ENCODE data around the gene GEMIN4. TPM values are rescaled to one million over a fixed set of nuclear protein-coding genes. Genes with fewer than 3 reads are reported as not detected.

GEMIN4 gene
- total RNA-seq, 1 experiment from 2014 or later = 48.4 TPM

DNA sequence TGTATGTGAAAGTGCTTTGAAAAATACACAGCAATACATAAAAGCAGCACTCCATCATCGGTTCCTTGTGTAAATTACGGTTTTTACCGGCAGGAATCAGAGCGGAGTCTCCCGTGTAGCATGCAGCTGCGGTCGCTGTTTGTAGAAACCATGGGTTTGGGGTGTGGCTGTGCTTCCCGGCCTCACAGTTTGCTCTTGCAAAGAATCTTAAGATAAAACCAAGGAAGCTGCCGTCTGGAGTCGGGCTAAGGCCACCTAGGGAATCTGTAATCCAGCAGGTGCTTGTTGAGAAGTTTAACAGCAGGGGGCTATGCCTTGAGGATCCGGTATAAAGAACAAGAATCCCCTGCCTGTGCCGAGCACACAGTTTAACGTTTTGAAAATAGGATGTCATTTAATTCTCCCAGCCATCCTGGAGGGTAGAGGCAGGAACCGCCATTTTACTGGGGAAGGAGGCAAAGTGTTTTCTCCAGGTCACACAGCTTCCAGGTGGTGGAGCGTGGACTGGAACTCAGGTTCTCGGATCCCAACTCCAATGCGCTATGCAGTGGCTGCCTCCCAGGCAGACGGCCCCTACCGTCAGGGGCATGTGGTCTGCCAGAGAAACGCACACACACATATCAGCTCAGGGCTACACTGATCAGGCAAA, 25.7 kb downstream of the GEMIN4 start (continued):
- no peak for TF ChIP-seq NR1H2 (CRISPR knock-in tag; IDR thresholded peaks at IDR 0.05)
- no peak for TF ChIP-seq GTF2I (CRISPR knock-in tag; conservative IDR thresholded peaks at IDR 0.05)

DNA sequence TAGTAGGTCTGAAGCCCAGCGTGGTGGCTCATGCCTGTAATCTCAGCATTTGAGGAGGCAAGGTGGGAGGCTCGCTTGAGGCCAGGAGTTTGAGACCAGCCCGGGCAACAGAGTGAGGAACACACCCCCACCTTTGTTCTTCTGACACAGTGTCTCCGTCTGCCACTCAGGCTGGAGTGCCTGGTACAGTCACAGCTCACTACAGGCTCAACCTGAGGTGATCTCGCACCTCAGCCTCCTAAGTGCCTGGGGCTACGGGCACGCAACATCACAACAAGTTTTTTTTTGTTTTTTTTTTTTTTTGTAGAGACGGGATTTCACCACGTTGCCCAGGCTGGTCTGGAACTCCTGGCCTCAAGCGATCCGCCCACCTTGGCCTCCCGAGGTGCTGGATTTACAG, 26.3 kb downstream of the GEMIN4 start:
- H3K27ac Mint-ChIP-seq = no peak overlapping the region
- no peaks in the 10 kb centered on the region for H3K36me3 Mint-ChIP-seq
- TF ChIP-seq JUN (CRISPR knock-in tag; IDR thresholded peaks at IDR 0.05) (no peak), ETV6 (CRISPR knock-in tag; IDR thresholded peaks at IDR 0.05) (no peak), KAT7 (CRISPR knock-in tag; IDR thresholded peaks at IDR 0.05; ENCODE audit: borderline replicate concordance) (no peak), ZNF232 (CRISPR knock-in tag; IDR thresholded peaks at IDR 0.05) (no peak)
- TF ChIP-seq, protein P1, sequence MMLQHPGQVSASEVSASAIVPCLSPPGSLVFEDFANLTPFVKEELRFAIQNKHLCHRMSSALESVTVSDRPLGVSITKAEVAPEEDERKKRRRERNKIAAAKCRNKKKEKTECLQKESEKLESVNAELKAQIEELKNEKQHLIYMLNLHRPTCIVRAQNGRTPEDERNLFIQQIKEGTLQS (CRISPR knock-in tag; conservative IDR thresholded peaks at IDR 0.05) = no peak
- H3K4me3 Mint-ChIP-seq = no peak overlapping the region
- H3K4me1 Mint-ChIP-seq = peaks cover 12% of the 10 kb centered on the region
- no peaks in the 10 kb centered on the region for H3K27me3 Mint-ChIP-seq (ENCODE audit: low read depth)
- ChIA-PET CTCF (interaction anchor here (1.0 to 1.5 kb wide), 3 partner anchors 25 to 271 kb away, joined by 4 to 5 read pairs (median 4); partner anchors contain the start of gene TIMM22), POLR2A (interaction anchor here (0.5 kb wide), 1 partner anchor 95 kb away, joined by 3 read pairs; no protein-coding TSS in a partner anchor)
- DNase-seq (ENCODE audit: low spot score) (no peak), ATAC-seq (no peak)
- no peaks in the 10 kb centered on the region for H3K9me3 Mint-ChIP-seq

DNA sequence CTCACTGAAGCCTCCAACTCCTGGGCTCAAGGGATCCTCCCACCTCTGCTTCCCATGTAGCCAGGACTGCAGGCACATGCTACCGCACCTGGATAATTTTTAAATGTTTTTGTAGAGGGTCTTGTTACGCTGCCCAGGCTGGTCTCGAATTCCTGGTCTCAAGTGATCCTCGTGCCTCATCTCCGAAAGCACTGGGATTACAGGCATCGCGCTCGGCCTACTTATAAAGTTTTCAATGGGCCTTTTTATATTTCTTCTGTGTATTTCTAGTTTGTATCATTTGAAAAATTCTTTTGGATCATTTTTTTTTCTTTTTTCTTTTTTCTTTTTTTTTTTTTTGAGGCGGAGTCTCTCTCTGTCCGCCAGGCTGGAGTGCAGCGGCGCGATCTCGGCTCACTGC, 27.0 kb downstream of the GEMIN4 start:
- no peak for DNase-seq (ENCODE audit: low spot score)
- no peak overlapping the region for H3K27ac Mint-ChIP-seq
- ChIA-PET POLR2A (no interaction called here), CTCF (no interaction called here)
- no peaks in the 10 kb centered on the region for H3K27me3 Mint-ChIP-seq (ENCODE audit: low read depth)
- TF ChIP-seq ZNF121 (CRISPR knock-in tag; IDR thresholded peaks at IDR 0.05) = no peak
- TF ChIP-seq CREM (CRISPR knock-in tag; IDR thresholded peaks at IDR 0.05) = no peak
- TF ChIP-seq TP53 (CRISPR knock-in tag; IDR thresholded peaks at IDR 0.05) = no peak
- TF ChIP-seq MYBL2 (CRISPR knock-in tag; IDR thresholded peaks at IDR 0.05) = no peak
- no peak for TF ChIP-seq ZBTB21 (CRISPR knock-in tag; IDR thresholded peaks at IDR 0.05; ENCODE audit: borderline replicate concordance)
- TF ChIP-seq, protein P2, sequence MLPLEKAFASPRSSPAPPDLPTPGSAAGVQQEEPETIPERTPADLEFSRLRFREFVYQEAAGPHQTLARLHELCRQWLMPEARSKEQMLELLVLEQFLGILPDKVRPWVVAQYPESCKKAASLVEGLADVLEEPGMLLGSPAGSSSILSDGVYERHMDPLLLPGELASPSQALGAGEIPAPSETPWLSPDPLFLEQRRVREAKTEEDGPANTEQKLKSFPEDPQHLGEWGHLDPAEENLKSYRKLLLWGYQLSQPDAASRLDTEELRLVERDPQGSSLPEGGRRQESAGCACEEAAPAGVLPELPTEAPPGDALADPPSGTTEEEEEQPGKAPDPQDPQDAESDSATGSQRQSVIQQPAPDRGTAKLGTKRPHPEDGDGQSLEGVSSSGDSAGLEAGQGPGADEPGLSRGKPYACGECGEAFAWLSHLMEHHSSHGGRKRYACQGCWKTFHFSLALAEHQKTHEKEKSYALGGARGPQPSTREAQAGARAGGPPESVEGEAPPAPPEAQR (CRISPR knock-in tag; IDR thresholded peaks at IDR 0.05) = no peak
- H3K4me1 Mint-ChIP-seq = peaks cover 10% of the 10 kb centered on the region
- no peaks in the 10 kb centered on the region for H3K9me3 Mint-ChIP-seq
- no peak overlapping the region for H3K4me3 Mint-ChIP-seq
- H3K36me3 Mint-ChIP-seq = no peaks in the 10 kb centered on the region
- ATAC-seq = no peak

DNA sequence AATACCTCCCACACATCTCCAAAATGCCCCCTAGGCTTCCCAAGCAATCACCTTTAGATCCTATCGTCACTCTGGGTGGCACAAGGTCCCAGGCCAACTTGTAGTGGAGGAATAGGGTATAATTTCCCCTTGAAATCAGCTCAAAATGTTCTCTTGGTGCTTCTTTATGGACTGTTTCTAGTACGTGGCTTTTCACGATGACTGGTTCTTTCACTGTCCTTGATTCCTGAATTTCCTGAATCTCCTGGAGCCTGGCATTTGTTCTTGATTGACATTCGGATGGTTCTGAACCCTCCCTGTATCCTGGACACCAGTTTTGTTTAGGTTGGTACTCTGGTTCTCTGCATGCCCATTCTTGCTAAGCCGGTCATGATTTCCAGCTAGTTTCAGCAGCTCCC, 30.5 kb downstream of the GEMIN4 start:
- Mint-ChIP-seq H3K9me3 (no peaks in the 10 kb centered on the region), H3K4me3 (no peak overlapping the region), H3K27ac (peak overlapping the region; percentile 32; the same call in 1 of the 2 replicates), H3K36me3 (no peaks in the 10 kb centered on the region), H3K27me3 (ENCODE audit: low read depth) (no peaks in the 10 kb centered on the region), H3K4me1 (peaks cover 6% of the 10 kb centered on the region)
- ATAC-seq (no peak), DNase-seq (ENCODE audit: low spot score) (no peak)
- TF ChIP-seq, protein P3, sequence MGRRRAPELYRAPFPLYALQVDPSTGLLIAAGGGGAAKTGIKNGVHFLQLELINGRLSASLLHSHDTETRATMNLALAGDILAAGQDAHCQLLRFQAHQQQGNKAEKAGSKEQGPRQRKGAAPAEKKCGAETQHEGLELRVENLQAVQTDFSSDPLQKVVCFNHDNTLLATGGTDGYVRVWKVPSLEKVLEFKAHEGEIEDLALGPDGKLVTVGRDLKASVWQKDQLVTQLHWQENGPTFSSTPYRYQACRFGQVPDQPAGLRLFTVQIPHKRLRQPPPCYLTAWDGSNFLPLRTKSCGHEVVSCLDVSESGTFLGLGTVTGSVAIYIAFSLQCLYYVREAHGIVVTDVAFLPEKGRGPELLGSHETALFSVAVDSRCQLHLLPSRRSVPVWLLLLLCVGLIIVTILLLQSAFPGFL (CRISPR knock-in tag; IDR thresholded peaks at IDR 0.05; ENCODE audit: borderline replicate concordance) = no peak
- TF ChIP-seq NFE2L1 (CRISPR knock-in tag; IDR thresholded peaks at IDR 0.05) (no peak), CBFB (CRISPR knock-in tag; IDR thresholded peaks at IDR 0.05; ENCODE audit: low read depth) (no peak), ZNF671 (CRISPR knock-in tag; IDR thresholded peaks at IDR 0.05) (no peak)
- TF ChIP-seq, protein P4, sequence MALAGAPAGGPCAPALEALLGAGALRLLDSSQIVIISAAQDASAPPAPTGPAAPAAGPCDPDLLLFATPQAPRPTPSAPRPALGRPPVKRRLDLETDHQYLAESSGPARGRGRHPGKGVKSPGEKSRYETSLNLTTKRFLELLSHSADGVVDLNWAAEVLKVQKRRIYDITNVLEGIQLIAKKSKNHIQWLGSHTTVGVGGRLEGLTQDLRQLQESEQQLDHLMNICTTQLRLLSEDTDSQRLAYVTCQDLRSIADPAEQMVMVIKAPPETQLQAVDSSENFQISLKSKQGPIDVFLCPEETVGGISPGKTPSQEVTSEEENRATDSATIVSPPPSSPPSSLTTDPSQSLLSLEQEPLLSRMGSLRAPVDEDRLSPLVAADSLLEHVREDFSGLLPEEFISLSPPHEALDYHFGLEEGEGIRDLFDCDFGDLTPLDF (CRISPR knock-in tag; IDR thresholded peaks at IDR 0.05) = no peak
- CTCF ChIA-PET = interaction anchor here (0.5 to 1.4 kb wide), 5 partner anchors 8 to 337 kb away, joined by 3 to 5 read pairs (median 4); partner anchors contain the start of gene TIMM22
- POLR2A ChIA-PET = no interaction called here

All from WTC11 (cell line).